Activated effector memory CD4-positive, alpha-beta T cell treated with Interleukin-2 at 50 U/mL for 16 hours (primary cell): Measurements from ENCODE around the gene MAP4K2.
"Not testable (repeated sequence)": the region's sequence is repeated elsewhere in the genome, so short reads cannot be mapped to it uniquely, and the experiment has no call there.

Experiments used
- DNase-seq: peaks from one replicate; pipeline ENCODE4 v3.0.0-alpha.2; 2020

Gene MAP4K2

DNA sequence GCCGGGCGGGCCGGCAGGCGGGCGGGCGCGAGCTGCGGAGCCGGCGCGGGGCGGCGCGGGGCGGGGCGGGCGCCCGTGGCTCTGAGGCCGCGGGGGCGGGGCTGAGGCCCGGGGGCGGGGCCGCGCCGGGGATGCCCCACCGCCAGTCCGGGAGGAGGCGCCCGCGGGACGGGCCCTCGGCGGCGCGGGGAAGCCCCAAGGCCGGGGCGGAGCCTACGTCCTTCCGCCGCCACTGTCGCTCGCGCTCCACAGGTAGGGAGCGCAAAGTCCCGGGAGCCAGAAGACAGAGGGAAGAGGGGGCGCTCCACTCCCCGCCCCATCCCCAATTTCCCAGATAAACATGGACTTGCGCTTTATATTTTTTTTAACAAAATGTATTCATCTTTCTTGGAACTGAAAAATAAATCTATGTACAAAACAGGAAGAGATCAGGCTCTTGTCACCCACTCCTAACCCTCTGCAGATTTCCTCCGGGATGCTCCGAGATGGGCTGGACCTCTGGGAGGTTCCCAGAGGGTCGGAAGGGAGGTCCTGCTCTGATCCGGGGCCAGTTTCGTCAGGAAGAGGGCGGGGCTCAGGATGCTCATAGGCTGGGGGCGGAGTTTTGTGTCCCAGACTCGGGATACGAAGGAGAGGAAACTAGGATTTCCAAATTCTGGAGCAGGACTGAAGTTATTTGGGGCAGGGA is at the start of gene MAP4K2:
Gene MAP4K2 (minus strand): TSS at position 57 of the 688 bp plus-strand sequence. CDS start 65 bp downstream, outside the sequence.
- peak; percentile 81 for DNase-seq

DNA sequence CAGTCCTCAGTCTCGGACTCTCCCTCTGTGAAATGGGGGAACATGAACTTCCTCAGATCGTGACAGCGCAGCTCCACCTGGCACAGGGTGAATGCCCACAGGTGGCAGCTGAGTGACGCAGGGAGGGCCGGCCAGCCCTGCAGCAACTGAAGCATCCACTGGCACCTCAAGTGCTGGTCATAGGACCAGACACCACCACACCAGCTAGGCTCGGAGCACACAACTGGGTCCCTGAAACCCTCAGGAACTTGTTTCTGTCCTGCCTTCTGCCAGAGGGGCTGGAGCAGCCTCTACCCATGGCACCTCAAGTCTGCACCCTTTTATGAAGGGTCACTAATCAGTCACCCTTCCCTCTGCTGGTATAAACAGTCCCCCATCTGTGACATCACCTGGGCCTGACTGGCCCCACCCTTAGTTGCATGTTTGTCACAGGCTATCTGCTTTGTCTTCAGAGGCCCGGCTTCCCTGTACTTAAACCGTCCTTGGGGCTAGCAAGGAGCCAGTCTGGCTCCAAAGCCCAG is 48.9 kb upstream of the MAP4K2 start:
- DNase-seq = no peak

DNA sequence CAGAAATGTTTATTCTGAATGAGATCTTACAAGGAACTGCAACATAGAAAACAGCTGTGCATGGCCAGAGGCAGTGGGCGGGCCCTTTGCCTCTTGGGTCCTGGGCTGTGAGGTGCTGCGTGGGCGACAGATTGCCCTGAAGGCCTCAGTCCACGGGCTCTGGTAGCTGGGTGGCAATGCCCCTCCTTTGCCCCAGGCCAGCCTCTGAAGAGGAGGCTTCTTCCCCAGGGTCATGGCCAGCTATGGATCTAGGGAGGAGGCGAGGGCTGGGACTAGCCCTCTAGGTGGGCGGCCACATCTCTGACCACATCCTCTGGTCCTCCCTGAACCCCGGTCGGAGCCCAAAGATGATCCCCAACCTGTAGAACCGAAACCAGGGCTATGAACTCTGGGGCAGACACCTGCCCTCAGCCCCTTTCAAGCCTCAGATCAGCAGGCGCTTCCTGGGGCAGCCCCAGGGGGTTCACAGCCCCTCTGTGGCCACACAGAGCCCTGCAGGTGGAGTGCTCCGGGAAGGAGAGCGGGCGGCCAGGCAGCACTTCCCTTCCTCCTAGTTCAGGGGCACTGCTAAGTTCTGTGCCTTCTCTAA is 48.1 kb upstream of the MAP4K2 start:
- no peak for DNase-seq

DNA sequence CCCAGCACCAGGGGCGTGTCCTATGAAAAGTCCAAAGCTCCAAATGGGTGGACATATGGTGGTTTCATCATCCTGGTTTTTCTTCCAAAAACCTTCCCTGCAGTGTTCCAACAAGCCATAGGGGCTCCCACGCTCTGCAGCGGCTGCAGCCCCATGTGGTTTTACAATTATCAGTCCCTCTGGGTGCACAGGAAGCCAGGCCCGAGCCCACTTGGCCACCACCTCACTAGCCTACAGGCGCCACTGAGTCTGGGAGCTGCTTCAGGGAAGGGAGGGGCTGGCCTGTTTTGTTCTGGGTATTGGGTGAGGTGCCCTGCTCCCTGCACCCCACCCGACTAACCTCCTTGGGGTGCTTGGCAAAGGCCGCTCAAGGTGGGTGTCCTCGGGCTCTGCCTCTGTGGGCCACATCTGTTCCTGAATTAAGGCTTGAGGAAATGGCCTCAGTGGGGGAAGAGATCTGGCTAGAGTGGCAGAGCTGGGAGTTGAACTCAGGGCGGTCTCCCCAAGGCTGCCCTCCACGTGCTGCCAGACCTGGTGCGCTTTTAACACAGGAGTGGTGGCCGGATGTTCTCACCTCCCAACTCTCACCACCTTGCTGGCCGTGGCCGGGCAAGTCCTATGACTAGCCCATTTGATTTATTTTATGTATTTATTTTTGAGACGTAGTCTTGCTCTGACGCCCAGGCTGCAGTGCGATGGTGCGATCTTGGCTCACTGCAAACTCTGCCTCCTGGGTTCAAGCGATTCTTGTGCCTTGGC is 46.8 kb upstream of the MAP4K2 start:
- no peak for DNase-seq

DNA sequence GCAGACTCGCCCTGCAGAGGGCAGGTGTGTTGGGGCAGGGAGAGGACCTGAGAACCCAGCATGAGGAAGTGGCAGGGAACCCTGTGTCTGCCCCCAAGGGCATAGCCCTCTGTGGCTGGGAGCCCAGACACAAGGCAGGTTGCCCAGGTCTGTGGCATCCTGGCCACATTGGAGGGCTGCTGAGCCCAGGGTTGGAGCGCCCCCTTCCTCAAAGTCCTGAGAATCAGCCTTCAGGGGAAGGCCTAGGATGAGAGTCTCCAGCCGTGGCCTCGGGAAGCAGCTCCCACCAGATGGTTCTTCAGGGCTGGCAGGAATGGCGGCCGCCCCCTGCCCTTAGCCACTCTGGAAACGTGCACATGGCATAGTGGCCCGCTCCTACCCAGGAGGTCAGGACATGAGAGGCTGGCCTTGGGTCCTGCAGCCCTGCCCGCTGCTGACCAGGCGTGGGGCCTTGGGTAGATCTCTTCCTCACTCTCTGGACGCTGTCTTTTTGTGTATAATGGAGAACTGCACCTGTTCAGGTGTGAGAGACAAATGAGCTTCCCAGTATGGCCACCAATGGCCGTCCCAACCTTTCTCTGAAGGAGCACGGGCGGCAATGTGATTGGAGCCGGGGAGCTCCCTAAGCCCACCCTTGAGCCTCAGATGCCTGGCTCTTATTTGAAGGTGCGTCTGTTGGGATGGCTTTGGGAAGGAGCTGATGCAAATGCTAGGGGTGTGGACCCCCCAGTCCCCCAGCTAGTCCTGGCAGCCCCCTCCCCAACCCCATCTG is 46.0 kb upstream of the MAP4K2 start:
- no peak for DNase-seq

DNA sequence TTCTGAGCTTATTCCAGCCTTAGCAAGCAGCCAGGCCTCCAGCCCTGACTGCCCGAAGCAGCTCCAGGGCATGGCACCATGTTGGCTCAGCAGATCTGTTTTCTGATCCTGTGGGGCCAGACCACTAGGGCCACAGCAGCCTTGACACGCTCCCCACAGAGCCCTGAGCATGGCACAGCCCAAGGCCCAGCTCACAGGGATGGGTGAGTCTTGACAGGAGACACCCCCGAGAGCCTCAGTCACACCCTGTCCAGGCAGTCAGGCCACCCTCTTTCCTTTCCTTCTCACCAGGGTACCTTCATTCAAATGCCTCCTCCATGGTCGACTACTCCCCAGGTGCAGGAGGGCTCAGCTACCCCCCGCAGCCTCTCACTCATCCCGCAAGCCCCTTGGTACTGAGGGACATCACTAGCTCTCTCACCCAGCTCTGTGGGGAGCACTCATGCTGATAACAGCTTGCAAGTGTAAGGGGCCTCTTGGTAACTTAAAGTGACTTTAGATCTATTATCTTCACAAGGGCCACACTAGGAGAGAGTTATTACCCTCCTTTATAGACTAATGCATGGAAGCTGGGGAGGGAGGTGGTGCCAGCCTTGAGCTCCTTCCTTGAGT is 45.3 kb upstream of the MAP4K2 start:
- no peak for DNase-seq

DNA sequence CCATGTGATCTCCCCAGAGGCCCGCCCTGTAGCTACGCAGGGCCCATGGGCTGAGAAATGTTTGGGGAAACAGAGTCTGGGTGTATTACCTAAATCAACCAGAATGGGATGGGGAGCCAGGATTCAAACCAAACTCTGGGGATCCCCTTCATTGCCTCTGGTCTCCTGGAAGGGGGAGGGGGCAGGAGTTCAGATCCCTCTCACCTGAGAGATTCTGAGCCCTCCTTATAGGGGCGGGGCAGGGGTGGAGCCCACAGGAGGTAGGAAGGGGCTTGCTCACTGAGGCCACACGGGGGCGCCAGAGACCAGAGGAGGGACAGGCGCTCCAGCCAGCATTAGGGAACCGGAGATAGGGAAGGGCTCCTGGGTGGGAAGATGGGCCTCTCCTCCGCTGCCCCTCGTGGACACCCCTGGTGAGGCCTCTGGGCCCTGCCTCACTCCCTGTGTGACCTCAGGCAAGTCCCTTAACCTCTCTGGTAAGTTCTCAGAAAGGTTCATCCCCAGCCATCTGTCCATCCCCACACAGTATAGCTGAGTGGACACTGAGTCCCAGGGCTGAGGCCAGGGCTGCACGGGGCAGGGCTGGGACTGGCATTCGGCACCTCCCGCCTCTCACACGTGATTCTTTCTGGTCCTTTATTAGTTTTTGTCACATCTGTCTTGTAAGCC is 44.1 kb upstream of the MAP4K2 start:
- DNase-seq = peak; percentile 83

DNA sequence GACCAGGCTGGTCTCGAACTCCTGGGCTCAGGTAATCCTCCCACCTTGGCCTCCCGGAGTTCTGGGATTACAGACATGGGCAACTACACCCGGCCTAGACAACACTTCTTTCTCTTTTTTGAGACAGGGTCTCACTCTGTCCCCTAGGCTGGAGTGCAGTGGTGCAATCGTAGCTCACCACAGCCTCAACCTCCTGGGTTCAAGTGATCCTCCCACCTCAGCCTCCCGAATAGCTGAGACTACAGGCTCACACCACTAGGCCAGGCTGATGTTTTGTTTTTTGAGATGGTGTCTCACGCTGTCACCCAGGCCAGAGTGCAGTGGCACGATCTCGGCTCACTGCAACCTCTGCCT is 42.7 kb upstream of the MAP4K2 start:
- not testable (repeated sequence) for DNase-seq

DNA sequence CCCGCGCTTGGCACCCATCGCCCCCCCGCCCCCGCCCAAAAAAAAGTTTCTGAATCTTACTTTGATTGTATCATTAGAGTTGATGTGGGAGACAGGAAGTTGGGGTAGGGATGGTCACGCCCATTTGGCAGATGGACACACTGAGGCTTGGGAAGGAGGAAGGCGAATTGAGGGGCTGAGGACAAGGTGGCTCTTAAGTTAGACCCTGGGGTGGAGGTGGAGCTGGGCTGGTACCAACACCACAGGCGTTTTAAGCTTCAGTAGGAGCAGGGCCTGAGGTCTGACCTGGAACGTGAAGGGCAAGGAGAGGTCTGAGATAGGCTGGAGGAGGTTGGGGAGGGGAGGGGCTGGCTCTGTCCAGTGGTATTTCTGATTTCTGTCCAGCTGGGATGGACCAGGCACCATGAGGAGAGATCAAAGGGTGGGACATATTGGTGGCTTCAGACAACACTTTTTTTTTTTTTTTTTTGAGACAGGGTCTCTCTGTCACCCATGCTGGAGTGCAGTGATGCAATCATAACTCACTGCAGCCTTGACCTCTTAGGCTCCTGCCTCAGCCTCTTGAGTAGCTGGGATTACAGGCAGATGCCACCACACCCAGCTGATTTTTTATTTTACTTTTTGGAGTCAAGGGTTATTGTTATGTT is 42.2 kb upstream of the MAP4K2 start:
- no peak for DNase-seq

DNA sequence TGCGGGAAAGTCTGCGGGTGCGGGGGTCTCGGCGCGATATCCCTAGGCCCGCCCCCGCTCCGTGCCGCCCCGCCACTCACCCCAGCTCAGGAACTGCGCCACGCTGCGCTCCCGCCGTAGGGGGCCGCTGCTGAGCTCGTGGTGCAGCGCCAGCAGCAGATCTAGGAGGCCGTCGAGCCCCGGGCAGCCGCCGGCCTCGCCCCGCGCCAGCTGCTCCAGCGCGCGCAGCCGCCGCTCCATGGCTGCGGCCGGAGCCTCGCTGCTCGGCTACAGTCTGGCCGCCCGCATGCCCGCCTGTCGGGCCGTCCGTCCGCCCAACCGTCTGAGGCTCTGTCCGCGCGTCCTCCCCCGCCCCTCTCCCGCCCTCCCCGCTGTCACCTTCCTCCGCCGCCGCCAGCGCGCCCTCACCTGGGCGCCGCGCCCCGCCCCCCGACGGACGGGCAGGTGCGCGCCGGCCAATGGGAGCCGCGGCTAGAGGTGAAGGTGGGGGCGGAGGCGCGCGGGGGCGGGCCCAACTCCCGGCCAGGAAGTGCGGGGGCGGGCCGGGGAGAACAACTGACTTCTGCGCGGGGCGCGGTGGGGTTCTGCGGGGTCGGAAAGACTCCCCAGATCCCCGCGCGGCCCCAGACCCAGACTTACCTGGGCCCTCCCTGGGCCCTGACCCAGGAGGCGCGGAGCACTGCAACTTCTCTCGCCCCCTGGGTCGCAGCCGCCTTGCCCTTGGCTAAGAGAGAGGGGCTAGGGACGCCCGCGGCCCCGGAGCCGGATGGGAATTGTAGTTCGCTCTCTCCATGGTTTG is 41.5 kb upstream of the MAP4K2 start, which contains the start of gene CDC42BPG:
Gene CDC42BPG (minus strand): TSS at position 324 of the 799 bp plus-strand sequence. CDS start 84 bp downstream, at position 240.
- DNase-seq = peak; percentile 64

DNA sequence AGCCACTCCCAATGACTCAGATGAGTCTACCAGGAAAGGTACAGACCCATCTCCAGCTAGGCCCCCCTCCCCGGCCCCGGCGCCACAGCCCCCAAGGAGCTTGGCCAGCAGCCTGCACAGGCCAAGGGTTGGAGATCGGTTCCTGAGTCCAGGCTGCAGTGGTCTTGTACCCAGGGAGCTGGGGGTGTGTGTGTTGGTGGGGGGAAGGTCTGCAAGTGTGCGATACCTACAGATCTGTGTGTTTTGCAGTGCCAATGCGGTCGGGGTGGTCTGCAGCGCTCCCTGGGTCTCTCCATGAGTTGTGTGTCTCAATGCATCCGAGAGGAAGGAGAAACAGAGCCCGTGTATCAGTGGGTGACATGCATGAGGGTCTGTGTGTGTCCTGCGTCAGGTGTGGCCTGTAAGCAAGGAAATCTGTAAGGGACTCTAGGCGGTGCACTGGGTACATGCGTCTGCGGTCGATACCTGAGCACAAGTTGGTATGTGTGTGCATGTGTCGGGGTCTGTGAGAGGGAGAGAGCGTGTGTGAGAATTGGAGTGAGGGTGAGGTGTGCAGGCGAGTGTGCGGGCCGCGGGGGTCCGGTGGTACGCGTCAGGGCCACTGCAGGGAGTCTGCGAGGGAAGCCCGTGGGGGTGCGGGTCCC is 40.8 kb upstream of the MAP4K2 start:
- DNase-seq = no peak

DNA sequence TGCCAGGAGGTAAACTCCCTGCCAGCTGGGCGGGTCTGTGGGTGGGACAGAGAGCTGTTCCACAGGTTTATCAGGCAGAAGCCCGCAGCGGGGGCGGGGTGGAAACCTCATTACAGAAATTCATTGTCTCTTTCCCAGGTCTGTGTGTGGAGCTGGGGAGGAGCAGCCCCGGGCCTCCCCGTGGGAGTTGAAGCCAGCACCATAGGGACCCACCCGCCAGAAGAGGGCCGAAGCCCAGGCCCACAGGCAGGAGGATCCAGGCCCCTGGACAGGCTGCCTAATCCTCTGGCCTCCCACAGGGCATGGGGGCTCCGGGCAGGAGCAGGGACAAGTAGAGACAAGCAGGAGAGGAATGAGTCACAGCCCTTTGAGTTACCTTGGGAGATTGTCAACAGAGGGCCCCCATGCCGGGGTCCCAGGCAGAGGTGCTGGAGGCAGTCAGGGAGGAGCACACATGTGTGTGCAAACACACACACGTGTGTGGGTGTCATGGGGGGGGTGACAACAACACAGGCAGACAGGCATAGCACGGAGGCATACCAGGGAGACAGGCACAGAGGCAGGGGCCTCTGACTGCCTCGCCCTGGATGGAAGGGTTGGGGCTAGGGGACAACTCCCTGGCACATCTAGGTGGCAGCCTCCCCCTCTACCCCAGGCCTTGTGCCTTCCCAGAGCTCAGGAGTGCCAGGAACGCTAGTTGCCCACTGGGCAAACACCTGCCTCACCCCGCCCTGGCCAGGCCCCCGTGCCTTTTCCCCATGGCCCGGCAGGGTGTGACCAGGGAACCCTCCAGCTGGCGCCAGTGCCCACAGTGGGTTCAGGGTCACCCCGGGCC is 40.1 kb upstream of the MAP4K2 start:
- DNase-seq = no peak

DNA sequence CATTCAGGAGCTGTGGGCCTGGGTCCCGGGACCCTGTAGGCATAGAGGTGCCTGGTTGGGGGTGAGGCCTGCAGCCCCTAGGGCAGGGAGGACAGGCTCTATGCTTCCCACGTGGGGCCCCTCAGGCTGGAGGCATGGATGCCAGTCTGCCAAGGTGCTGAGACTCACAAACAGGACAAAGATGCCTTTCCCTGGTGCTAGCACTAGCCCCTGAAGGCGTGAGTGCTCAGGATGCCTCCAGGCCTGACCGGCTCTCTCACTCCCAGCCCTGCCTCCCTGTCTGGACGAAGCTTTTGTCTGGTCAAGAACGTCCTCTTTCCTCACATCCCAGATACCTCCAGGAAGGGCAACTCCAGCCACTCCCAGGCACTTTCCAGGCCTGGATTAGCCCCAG is 39.3 kb upstream of the MAP4K2 start:
- DNase-seq = no peak

DNA sequence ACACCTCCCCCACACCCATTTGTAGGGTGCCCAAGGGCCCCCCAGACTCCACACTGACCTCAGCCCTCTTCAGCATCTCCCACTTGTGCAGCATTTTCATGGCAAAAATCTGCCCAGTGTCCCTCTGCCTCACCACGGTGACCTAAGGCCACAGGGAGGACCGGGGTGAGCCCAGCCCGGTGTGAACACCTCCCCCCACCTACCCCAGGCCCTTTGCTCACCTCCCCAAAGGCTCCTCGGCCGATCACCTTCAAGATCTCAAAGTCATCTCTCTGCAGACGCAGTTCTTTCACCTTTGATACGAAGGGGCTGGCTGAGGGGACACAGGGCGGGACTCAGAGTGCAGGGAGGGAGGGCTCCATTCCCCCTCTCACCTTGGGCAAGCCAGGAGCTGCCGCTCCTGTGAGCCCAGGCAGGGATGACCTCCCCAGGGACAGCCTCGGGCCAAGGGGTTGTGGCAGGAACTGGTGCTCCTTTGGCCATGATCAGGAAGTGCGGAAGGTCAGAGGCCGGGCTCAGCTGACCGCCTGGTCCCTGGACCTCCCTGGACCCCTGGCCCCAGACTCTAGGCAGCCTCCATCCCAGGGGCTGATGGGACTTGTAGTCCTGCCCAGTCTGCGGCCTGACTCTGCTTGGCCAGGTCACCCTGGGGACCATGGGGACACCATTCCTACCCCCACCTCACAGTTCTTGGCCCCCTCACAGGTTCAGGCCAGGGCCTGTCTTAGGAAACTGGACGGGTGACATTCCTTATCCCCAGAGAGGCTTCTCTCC is 38.8 kb upstream of the MAP4K2 start:
- no peak for DNase-seq

DNA sequence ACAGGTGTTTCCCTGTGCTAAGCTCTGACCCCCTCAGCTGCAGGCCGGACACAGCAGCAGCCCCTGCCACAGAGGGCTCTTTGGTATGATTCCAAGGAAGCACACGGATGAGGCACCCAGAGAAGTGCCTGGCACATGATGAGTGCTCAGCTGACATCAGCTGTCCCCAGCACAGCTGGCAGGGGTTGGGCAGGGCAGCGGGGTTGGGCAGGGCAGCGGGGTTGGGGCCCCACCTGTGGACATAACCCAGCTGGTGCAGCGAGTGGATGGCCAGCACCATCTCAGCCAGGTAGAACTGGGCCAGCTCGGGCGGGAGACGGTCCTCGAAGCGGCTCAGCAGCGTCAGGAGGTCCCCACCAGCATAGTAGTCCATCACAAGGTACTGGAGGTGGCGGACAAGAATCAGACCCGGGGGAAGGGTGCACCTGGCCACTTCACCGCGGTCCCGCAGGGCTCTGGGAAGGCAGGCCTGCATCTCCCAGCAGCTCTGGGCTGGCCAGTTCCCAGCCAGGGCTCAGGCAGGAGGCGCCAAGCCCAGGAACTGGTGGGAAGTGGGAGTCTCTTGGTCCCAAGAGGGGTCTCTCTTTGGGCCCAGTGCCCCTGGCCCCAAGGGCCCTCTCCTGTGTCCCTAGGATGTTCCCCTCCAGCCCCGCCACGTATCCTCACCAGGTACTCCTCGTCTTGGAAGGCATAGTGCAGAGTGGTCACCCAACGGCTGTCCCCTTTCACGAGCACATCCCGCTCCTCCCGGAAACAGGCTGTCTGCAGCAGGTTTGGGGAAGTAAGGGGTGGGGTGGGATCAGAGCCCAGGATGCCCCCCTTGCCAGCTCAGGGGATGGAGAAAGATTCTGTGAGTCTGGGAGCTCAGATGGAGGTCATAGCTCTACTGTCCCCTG is 37.1 kb upstream of the MAP4K2 start:
- DNase-seq = no peak

DNA sequence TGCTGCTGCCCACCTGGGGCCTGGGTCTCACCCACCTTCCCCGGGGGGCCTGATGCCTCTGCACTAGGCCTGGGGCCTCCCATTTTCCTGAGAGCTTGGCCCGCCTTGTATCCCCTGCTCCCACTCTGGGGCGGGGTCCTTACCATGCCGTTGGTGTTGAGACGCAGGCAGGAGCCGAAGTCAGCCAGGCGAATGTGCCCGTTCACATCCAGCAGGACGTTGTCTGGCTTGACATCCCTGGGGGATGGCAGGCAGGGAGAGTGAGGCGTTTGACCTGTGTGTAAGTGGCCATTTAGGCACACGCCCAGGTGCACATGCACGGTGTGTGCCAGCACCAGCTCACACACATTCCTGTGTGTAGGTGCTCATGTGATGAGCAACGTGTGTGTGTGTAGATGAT is 36.3 kb upstream of the MAP4K2 start:
- DNase-seq = no peak
